GM23338 (cell line): ENCODE data around the gene JARID2.
A peak's percentile ranks its signal among the peaks of the same experiment; 100 is the strongest.

Experiments
- CREB1 ChIP-seq: fragments of 250-450 bp; sonication (Bioruptor Pico); IDR thresholded peaks from 2 replicates; pipeline ENCODE4 v1.5.0; 2020; ENCODE audit warnings: low read depth, mild to moderate bottlenecking, moderate library complexity
- EZH2 ChIP-seq: fragments of 200-600 bp; sonication (generic); IDR thresholded peaks from one replicate; pipeline ENCODE4 v1.8.0; 2017; ENCODE audit warnings: antibody characterized with exemption, mild to moderate bottlenecking, low read depth; ENCODE audit not compliant: unreplicated experiment
- EZH2phosphoT487 ChIP-seq: fragments of 200-600 bp; sonication (generic); IDR thresholded peaks from one replicate; pipeline ENCODE4 v1.8.1; 2018; ENCODE audit warnings: antibody characterized with exemption; ENCODE audit not compliant: unreplicated experiment
- JUNB ChIP-seq: IDR thresholded peaks from one replicate; pipeline ENCODE4 v1.6.1; 2016; ENCODE audit warnings: antibody characterized with exemption; ENCODE audit not compliant: unreplicated experiment
- NANOG ChIP-seq: IDR thresholded peaks from 2 replicates; pipeline ENCODE4 v1.6.1; 2016; ENCODE audit warnings: antibody characterized with exemption, borderline replicate concordance
- POLR2AphosphoS5 ChIP-seq: IDR thresholded peaks from 2 replicates; pipeline ENCODE4 v1.6.1; 2016; ENCODE audit warnings: antibody characterized with exemption, low read depth
- STAT1 ChIP-seq: IDR thresholded peaks from one replicate; pipeline ENCODE4 v1.6.1; 2016; ENCODE audit warnings: antibody characterized with exemption; ENCODE audit not compliant: unreplicated experiment
- ZNF114 ChIP-seq: fragments of 250-450 bp; sonication (Bioruptor Pico); IDR thresholded peaks from 2 replicates; pipeline ENCODE4 v1.5.0; 2020; ENCODE audit warnings: mild to moderate bottlenecking, moderate library complexity
- ZNF331 ChIP-seq: fragments of 250-450 bp; sonication (Bioruptor Pico); IDR thresholded peaks from 2 replicates; pipeline ENCODE4 v1.5.0; 2020; ENCODE audit warnings: low read depth, mild to moderate bottlenecking, moderate library complexity
- TF ChIP-seq, protein P1 (sequence below): IDR thresholded peaks from one replicate; pipeline ENCODE4 v1.6.1; 2018; ENCODE audit warnings: antibody characterized with exemption; ENCODE audit not compliant: unreplicated experiment
- TF ChIP-seq, protein P2 (sequence below), 2 experiments: fragments of 200-600 bp in 1 of 2; sonication (generic) in 1 of 2; conservative IDR thresholded peaks; 2 replicates each; pipeline versions ENCODE4 v1.5.1 to v1.6.1; 2016 to 2017; ENCODE audit warnings: antibody characterized with exemption in 2 of 2, low read depth in 2 of 2, mild to moderate bottlenecking in 2 of 2, moderate library complexity in 1 of 2
- TF ChIP-seq, protein P3 (sequence below): IDR thresholded peaks from 2 replicates; pipeline ENCODE4 v1.6.1; 2016; ENCODE audit warnings: antibody characterized with exemption
- TF ChIP-seq, protein P4 (sequence below): fragments of 250-450 bp; sonication (Bioruptor Pico); IDR thresholded peaks from 2 replicates; pipeline ENCODE4 v1.5.0; 2020; ENCODE audit warnings: mild to moderate bottlenecking, moderate library complexity

DNA sequence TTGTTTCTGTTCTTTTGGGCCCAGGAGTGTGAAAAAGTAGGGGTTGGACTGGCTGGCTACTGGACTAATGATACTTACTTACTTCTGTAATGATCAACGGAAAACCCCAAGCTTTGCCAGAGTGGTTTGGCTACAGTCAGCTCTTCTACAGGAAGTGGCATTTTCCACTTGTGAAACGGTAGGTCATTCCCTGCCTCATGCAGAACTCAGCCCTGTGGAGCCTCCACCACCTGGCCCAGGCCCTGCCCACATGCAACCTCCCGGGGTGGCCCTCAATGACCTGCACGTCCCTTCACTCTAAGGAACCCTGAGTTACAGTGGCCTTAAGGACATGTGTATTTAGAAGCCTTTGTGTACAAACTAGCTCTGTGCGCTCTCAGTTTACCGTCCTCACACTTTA, 276.6 kb downstream of the JARID2 start:
- TF ChIP-seq, protein P1, sequence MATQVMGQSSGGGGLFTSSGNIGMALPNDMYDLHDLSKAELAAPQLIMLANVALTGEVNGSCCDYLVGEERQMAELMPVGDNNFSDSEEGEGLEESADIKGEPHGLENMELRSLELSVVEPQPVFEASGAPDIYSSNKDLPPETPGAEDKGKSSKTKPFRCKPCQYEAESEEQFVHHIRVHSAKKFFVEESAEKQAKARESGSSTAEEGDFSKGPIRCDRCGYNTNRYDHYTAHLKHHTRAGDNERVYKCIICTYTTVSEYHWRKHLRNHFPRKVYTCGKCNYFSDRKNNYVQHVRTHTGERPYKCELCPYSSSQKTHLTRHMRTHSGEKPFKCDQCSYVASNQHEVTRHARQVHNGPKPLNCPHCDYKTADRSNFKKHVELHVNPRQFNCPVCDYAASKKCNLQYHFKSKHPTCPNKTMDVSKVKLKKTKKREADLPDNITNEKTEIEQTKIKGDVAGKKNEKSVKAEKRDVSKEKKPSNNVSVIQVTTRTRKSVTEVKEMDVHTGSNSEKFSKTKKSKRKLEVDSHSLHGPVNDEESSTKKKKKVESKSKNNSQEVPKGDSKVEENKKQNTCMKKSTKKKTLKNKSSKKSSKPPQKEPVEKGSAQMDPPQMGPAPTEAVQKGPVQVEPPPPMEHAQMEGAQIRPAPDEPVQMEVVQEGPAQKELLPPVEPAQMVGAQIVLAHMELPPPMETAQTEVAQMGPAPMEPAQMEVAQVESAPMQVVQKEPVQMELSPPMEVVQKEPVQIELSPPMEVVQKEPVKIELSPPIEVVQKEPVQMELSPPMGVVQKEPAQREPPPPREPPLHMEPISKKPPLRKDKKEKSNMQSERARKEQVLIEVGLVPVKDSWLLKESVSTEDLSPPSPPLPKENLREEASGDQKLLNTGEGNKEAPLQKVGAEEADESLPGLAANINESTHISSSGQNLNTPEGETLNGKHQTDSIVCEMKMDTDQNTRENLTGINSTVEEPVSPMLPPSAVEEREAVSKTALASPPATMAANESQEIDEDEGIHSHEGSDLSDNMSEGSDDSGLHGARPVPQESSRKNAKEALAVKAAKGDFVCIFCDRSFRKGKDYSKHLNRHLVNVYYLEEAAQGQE: no peak
- TF ChIP-seq EZH2: no peak
- TF ChIP-seq, protein P2, sequence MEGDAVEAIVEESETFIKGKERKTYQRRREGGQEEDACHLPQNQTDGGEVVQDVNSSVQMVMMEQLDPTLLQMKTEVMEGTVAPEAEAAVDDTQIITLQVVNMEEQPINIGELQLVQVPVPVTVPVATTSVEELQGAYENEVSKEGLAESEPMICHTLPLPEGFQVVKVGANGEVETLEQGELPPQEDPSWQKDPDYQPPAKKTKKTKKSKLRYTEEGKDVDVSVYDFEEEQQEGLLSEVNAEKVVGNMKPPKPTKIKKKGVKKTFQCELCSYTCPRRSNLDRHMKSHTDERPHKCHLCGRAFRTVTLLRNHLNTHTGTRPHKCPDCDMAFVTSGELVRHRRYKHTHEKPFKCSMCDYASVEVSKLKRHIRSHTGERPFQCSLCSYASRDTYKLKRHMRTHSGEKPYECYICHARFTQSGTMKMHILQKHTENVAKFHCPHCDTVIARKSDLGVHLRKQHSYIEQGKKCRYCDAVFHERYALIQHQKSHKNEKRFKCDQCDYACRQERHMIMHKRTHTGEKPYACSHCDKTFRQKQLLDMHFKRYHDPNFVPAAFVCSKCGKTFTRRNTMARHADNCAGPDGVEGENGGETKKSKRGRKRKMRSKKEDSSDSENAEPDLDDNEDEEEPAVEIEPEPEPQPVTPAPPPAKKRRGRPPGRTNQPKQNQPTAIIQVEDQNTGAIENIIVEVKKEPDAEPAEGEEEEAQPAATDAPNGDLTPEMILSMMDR (conservative IDR thresholded peaks at IDR 0.05; ENCODE audit: low read depth in 2 of 2): no peak
- no peak for TF ChIP-seq ZNF114
- TF ChIP-seq EZH2phosphoT487: no peak
- no peak for TF ChIP-seq STAT1
- TF ChIP-seq POLR2AphosphoS5: peak; percentile 51; the same call in 1 of the 2 replicates
- TF ChIP-seq, protein P3, sequence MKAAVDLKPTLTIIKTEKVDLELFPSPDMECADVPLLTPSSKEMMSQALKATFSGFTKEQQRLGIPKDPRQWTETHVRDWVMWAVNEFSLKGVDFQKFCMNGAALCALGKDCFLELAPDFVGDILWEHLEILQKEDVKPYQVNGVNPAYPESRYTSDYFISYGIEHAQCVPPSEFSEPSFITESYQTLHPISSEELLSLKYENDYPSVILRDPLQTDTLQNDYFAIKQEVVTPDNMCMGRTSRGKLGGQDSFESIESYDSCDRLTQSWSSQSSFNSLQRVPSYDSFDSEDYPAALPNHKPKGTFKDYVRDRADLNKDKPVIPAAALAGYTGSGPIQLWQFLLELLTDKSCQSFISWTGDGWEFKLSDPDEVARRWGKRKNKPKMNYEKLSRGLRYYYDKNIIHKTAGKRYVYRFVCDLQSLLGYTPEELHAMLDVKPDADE: no peak
- TF ChIP-seq JUNB: no peak
- no peak for TF ChIP-seq ZNF331 (CRISPR knock-in tag)
- TF ChIP-seq, protein P4, sequence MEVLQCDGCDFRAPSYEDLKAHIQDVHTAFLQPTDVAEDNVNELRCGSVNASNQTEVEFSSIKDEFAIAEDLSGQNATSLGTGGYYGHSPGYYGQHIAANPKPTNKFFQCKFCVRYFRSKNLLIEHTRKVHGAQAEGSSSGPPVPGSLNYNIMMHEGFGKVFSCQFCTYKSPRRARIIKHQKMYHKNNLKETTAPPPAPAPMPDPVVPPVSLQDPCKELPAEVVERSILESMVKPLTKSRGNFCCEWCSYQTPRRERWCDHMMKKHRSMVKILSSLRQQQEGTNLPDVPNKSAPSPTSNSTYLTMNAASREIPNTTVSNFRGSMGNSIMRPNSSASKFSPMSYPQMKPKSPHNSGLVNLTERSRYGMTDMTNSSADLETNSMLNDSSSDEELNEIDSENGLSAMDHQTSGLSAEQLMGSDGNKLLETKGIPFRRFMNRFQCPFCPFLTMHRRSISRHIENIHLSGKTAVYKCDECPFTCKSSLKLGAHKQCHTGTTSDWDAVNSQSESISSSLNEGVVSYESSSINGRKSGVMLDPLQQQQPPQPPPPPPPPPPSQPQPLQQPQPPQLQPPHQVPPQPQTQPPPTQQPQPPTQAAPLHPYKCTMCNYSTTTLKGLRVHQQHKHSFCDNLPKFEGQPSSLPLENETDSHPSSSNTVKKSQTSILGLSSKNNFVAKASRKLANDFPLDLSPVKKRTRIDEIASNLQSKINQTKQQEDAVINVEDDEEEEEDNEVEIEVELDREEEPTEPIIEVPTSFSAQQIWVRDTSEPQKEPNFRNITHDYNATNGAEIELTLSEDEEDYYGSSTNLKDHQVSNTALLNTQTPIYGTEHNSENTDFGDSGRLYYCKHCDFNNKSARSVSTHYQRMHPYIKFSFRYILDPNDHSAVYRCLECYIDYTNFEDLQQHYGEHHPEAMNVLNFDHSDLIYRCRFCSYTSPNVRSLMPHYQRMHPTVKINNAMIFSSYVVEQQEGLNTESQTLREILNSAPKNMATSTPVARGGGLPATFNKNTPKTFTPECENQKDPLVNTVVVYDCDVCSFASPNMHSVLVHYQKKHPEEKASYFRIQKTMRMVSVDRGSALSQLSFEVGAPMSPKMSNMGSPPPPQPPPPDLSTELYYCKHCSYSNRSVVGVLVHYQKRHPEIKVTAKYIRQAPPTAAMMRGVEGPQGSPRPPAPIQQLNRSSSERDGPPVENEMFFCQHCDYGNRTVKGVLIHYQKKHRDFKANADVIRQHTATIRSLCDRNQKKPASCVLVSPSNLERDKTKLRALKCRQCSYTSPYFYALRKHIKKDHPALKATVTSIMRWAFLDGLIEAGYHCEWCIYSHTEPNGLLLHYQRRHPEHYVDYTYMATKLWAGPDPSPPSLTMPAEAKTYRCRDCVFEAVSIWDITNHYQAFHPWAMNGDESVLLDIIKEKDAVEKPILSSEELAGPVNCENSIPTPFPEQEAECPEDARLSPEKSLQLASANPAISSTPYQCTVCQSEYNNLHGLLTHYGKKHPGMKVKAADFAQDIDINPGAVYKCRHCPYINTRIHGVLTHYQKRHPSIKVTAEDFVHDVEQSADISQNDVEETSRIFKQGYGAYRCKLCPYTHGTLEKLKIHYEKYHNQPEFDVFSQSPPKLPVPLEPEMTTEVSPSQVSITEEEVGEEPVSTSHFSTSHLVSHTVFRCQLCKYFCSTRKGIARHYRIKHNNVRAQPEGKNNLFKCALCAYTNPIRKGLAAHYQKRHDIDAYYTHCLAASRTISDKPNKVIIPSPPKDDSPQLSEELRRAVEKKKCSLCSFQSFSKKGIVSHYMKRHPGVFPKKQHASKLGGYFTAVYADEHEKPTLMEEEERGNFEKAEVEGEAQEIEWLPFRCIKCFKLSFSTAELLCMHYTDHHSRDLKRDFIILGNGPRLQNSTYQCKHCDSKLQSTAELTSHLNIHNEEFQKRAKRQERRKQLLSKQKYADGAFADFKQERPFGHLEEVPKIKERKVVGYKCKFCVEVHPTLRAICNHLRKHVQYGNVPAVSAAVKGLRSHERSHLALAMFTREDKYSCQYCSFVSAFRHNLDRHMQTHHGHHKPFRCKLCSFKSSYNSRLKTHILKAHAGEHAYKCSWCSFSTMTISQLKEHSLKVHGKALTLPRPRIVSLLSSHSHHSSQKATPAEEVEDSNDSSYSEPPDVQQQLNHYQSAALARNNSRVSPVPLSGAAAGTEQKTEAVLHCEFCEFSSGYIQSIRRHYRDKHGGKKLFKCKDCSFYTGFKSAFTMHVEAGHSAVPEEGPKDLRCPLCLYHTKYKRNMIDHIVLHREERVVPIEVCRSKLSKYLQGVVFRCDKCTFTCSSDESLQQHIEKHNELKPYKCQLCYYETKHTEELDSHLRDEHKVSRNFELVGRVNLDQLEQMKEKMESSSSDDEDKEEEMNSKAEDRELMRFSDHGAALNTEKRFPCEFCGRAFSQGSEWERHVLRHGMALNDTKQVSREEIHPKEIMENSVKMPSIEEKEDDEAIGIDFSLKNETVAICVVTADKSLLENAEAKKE: no peak
- no peak for TF ChIP-seq CREB1 (CRISPR knock-in tag)
- no peak for TF ChIP-seq NANOG
